Karpas-422 (cell line): ENCODE data around the gene GABRR3. TPM values are rescaled to one million over a fixed set of nuclear protein-coding genes. Genes with fewer than 3 reads are reported as not detected.

Source experiments
- DNase-seq: peaks from one replicate; pipeline ENCODE4 v3.0.0-alpha.2; 2015
- H2AFZ ChIP-seq: fragments of 200-600 bp; sonication (generic); 2 replicates; pipeline ENCODE4 v1.6.1; 2014; ENCODE audit warnings: antibody characterized with exemption, low read length, mixed read lengths
- H3K27ac ChIP-seq: fragments of 200-600 bp; sonication (generic); 2 replicates; pipeline ENCODE4 v1.5.1; 2014; ENCODE audit warnings: mild to moderate bottlenecking, low read length, moderate library complexity
- H3K27me3 ChIP-seq: fragments of 200-600 bp; sonication (generic); 2 replicates; pipeline ENCODE4 v1.6.1; 2014; ENCODE audit warnings: low read length, mixed read lengths
- H3K36me3 ChIP-seq: fragments of 200-600 bp; sonication (generic); 2 replicates; pipeline ENCODE4 v1.6.1; 2014; ENCODE audit warnings: low read length, mixed read lengths; ENCODE audit not compliant: insufficient read depth
- H3K4me1 ChIP-seq: fragments of 200-600 bp; sonication (generic); 2 replicates; pipeline ENCODE4 v1.6.1; 2014; ENCODE audit warnings: mild to moderate bottlenecking, low read length, mixed read lengths
- H3K4me2 ChIP-seq: fragments of 200-600 bp; sonication (generic); 2 replicates; pipeline ENCODE4 v1.6.1; 2014; ENCODE audit warnings: low read length, low read depth, mild to moderate bottlenecking; ENCODE audit not compliant: poor library complexity, severe bottlenecking
- H3K4me3 ChIP-seq: fragments of 200-600 bp; sonication (generic); 2 replicates; pipeline ENCODE4 v1.5.1; 2014; ENCODE audit warnings: mild to moderate bottlenecking, antibody characterized with exemption, low read length, mixed read lengths
- H3K79me2 ChIP-seq: fragments of 200-600 bp; sonication (generic); 2 replicates; pipeline ENCODE4 v1.6.1; 2014; ENCODE audit warnings: mild to moderate bottlenecking, low read length, mixed read lengths
- H3K9ac ChIP-seq: fragments of 200-600 bp; sonication (generic); 2 replicates; pipeline ENCODE4 v1.6.0; 2014; ENCODE audit warnings: low read length
- H3K9me2 ChIP-seq: fragments of 200-600 bp; sonication (generic), shearing (Covaris generic); replicated peaks from 2 replicates; pipeline ENCODE4 v1.6.0; 2014; ENCODE audit warnings: mild to moderate bottlenecking, low read length, moderate library complexity; ENCODE audit not compliant: insufficient read depth
- H3K9me3 ChIP-seq: fragments of 300-700, 200-600 bp; sonication (generic); 2 replicates; pipeline ENCODE4 v1.6.1; 2014; ENCODE audit warnings: low read length, mixed read lengths
- H4K20me1 ChIP-seq: fragments of 200-600 bp; sonication (generic); 2 replicates; pipeline ENCODE4 v1.6.1; 2014; ENCODE audit warnings: mild to moderate bottlenecking, antibody characterized with exemption, low read length, low read depth; ENCODE audit not compliant: insufficient read depth
- total RNA-seq: library from RNA; depleted of rRNA; stranded (reverse); fragments of >200 nt; shearing (Covaris generic); gene quantifications from 2 replicates; pipeline ENCODE4 v1.2.3, GENCODE V29; 2014; ENCODE audit warnings: low replicate concordance

GABRR3 gene
- total RNA-seq, 1 experiment from 2014 or later = not detected

- DNase-seq = no peak
- Histone ChIP-seq H3K9ac (no peak overlapping the region), H3K36me3 (no peaks in the 10 kb centered on the region), H4K20me1 (no peaks in the 10 kb centered on the region), H3K4me2 (no peak overlapping the region), H3K4me1 (no peaks in the 10 kb centered on the region; the same call in 1 of the 2 replicates), H2AFZ (no peak overlapping the region), H3K79me2 (no peaks in the 10 kb centered on the region), H3K27me3 (no peaks in the 10 kb centered on the region), H3K9me3 (no peaks in the 10 kb centered on the region), H3K27ac (no peak overlapping the region), H3K4me3 (no peak overlapping the region), H3K9me2 (no peaks in the 10 kb centered on the region)
Observed at GRCh38 chr3:98004721-98005120, 30.4 kb downstream of the GABRR3 start.

- H3K27me3 ChIP-seq = no peaks in the 10 kb centered on the region
Observed at GRCh38 chr3:98003306-98003969, 31.7 kb downstream of the GABRR3 start.

GRCh38 chr3:98002717-98003116 is 32.4 kb downstream of the GABRR3 start:
- no peaks in the 10 kb centered on the region for H3K9me2 ChIP-seq
- H3K9ac ChIP-seq = no peak overlapping the region
- no peak for DNase-seq
- H3K36me3 ChIP-seq = no peaks in the 10 kb centered on the region
- no peak overlapping the region for H3K4me3 ChIP-seq
- no peaks in the 10 kb centered on the region for H3K79me2 ChIP-seq
- H3K9me3 ChIP-seq = no peaks in the 10 kb centered on the region
- no peaks in the 10 kb centered on the region; the same call in 1 of the 2 replicates for H3K4me1 ChIP-seq
- no peak overlapping the region for H2AFZ ChIP-seq
- H3K27me3 ChIP-seq = no peaks in the 10 kb centered on the region
- H3K27ac ChIP-seq = no peak overlapping the region
- no peak overlapping the region for H3K4me2 ChIP-seq
- H4K20me1 ChIP-seq = no peaks in the 10 kb centered on the region

More at GRCh38 chr3:98003306-98003969, 31.7 kb downstream of the GABRR3 start:
- Histone ChIP-seq H3K9me3 (no peaks in the 10 kb centered on the region), H3K27ac (no peak overlapping the region), H3K9me2 (no peaks in the 10 kb centered on the region), H3K9ac (no peak overlapping the region), H2AFZ (no peak overlapping the region), H4K20me1 (no peaks in the 10 kb centered on the region), H3K4me1 (no peaks in the 10 kb centered on the region; the same call in 1 of the 2 replicates), H3K4me3 (no peak overlapping the region), H3K36me3 (no peaks in the 10 kb centered on the region), H3K4me2 (no peak overlapping the region), H3K79me2 (no peaks in the 10 kb centered on the region)
- no peak for DNase-seq

- Histone ChIP-seq H3K27me3 (no peaks in the 10 kb centered on the region), H3K79me2 (no peaks in the 10 kb centered on the region), H3K9ac (no peak overlapping the region), H3K27ac (no peak overlapping the region), H4K20me1 (no peaks in the 10 kb centered on the region), H3K9me2 (no peaks in the 10 kb centered on the region), H3K4me3 (no peak overlapping the region), H3K36me3 (no peaks in the 10 kb centered on the region), H3K4me1 (no peaks in the 10 kb centered on the region; the same call in 1 of the 2 replicates), H2AFZ (no peak overlapping the region), H3K4me2 (no peak overlapping the region), H3K9me3 (no peaks in the 10 kb centered on the region)
- no peak for DNase-seq
Observed at GRCh38 chr3:97999994-98000393, 35.1 kb downstream of the GABRR3 start.

- Histone ChIP-seq H4K20me1 (no peaks in the 10 kb centered on the region), H3K9me2 (no peaks in the 10 kb centered on the region), H3K27me3 (no peaks in the 10 kb centered on the region), H3K9ac (no peak overlapping the region), H3K79me2 (no peaks in the 10 kb centered on the region), H3K4me3 (no peak overlapping the region), H3K4me1 (no peaks in the 10 kb centered on the region; the same call in 1 of the 2 replicates), H2AFZ (no peak overlapping the region), H3K27ac (no peak overlapping the region), H3K9me3 (no peaks in the 10 kb centered on the region), H3K36me3 (no peaks in the 10 kb centered on the region), H3K4me2 (no peak overlapping the region)
- DNase-seq = no peak
Observed at GRCh38 chr3:97999103-97999502, 36.0 kb downstream of the GABRR3 start.

- DNase-seq = no peak
- no peak overlapping the region for H3K27ac ChIP-seq
- H3K27me3 ChIP-seq = no peaks in the 10 kb centered on the region
- peak overlapping the region; percentile 82; the same call in 1 of the 2 replicates for H2AFZ ChIP-seq
- no peaks in the 10 kb centered on the region for H3K9me2 ChIP-seq
- H3K36me3 ChIP-seq = no peaks in the 10 kb centered on the region
- H3K4me3 ChIP-seq = no peak overlapping the region
- H3K4me1 ChIP-seq = no peaks in the 10 kb centered on the region
- H4K20me1 ChIP-seq = no peaks in the 10 kb centered on the region
- H3K4me2 ChIP-seq = no peak overlapping the region
- H3K9ac ChIP-seq = no peak overlapping the region
- no peaks in the 10 kb centered on the region for H3K79me2 ChIP-seq
- H3K9me3 ChIP-seq = no peaks in the 10 kb centered on the region
Observed at GRCh38 chr3:97996988-97997387, 38.1 kb downstream of the GABRR3 start.

GRCh38 chr3:97994328-97994945 is 40.7 kb downstream of the GABRR3 start:
- H3K9me2 ChIP-seq = no peaks in the 10 kb centered on the region
- H4K20me1 ChIP-seq = no peaks in the 10 kb centered on the region
- no peak overlapping the region for H3K9ac ChIP-seq
- H2AFZ ChIP-seq = no peak overlapping the region
- DNase-seq = no peak
- H3K4me1 ChIP-seq = no peaks in the 10 kb centered on the region
- no peaks in the 10 kb centered on the region for H3K9me3 ChIP-seq
- H3K36me3 ChIP-seq = no peaks in the 10 kb centered on the region
- H3K79me2 ChIP-seq = no peaks in the 10 kb centered on the region
- H3K27me3 ChIP-seq = no peaks in the 10 kb centered on the region
- H3K4me3 ChIP-seq = no peak overlapping the region
- H3K4me2 ChIP-seq = no peak overlapping the region
- H3K27ac ChIP-seq = no peak overlapping the region

GRCh38 chr3:97993526-97993925 is 41.6 kb downstream of the GABRR3 start:
- no peaks in the 10 kb centered on the region for H3K27me3 ChIP-seq
- H3K27ac ChIP-seq = no peak overlapping the region
- H3K9me3 ChIP-seq = no peaks in the 10 kb centered on the region
- H3K4me2 ChIP-seq = no peak overlapping the region
- H2AFZ ChIP-seq = no peak overlapping the region
- H3K9me2 ChIP-seq = no peaks in the 10 kb centered on the region
- H3K4me3 ChIP-seq = no peak overlapping the region
- no peak overlapping the region for H3K9ac ChIP-seq
- DNase-seq = no peak
- no peaks in the 10 kb centered on the region for H3K36me3 ChIP-seq
- H3K4me1 ChIP-seq = no peaks in the 10 kb centered on the region
- no peaks in the 10 kb centered on the region for H4K20me1 ChIP-seq
- no peaks in the 10 kb centered on the region for H3K79me2 ChIP-seq
